Osteoblast (primary cell): ENCODE results near the gene ARHGEF28. TPM values are rescaled to one million over a fixed set of nuclear protein-coding genes. Genes with fewer than 3 reads are reported as not detected.
A peak's percentile ranks its signal among the peaks of the same experiment; 100 is the strongest.

ENCODE experiments used
- DNase-seq: peaks from one replicate; pipeline ENCODE4 v3.0.0; 2011; ENCODE audit warnings: low spot score, mixed read lengths; ENCODE audit not compliant: insufficient read length; ENCODE audit errors: missing footprints
- H2AFZ ChIP-seq: 2 replicates; pipeline ENCODE4 v1.6.0; 2011; ENCODE audit warnings: mild to moderate bottlenecking, low read length
- H3K27ac ChIP-seq: 2 replicates; pipeline ENCODE4 v1.5.1; 2011; ENCODE audit warnings: mild to moderate bottlenecking, low read depth, low read length, moderate library complexity
- H3K27me3 ChIP-seq: 2 replicates; pipeline ENCODE4 v1.6.0; 2012; ENCODE audit warnings: mild to moderate bottlenecking, control low read depth, inconsistent platforms, low read length, moderate library complexity; ENCODE audit not compliant: insufficient read depth
- H3K36me3 ChIP-seq: 2 replicates; pipeline ENCODE4 v1.5.1; 2011; ENCODE audit warnings: mild to moderate bottlenecking, low read length, control low read depth, moderate library complexity; ENCODE audit not compliant: insufficient read depth
- H3K4me1 ChIP-seq: 2 replicates; pipeline ENCODE4 v1.5.1; 2011; ENCODE audit warnings: mild to moderate bottlenecking, low read length, control low read depth, moderate library complexity; ENCODE audit not compliant: insufficient read depth
- H3K4me2 ChIP-seq: 2 replicates; pipeline ENCODE4 v1.6.0; 2011; ENCODE audit warnings: mild to moderate bottlenecking, low read length; ENCODE audit not compliant: insufficient read depth
- H3K4me3 ChIP-seq: fragments of 200-600 bp; sonication (generic); 3 replicates; pipeline ENCODE4 v1.5.1; 2012; ENCODE audit warnings: mild to moderate bottlenecking, low read length, inconsistent platforms; ENCODE audit not compliant: insufficient read depth
- H3K79me2 ChIP-seq: 2 replicates; pipeline ENCODE4 v1.6.0; 2012; ENCODE audit warnings: mild to moderate bottlenecking, low read length, control low read depth, inconsistent platforms; ENCODE audit not compliant: insufficient read depth
- H3K9me3 ChIP-seq: 2 replicates; pipeline ENCODE4 v1.5.1; 2011; ENCODE audit warnings: low read depth, low read length, control low read depth
- H4K20me1 ChIP-seq: 2 replicates; pipeline ENCODE4 v1.6.0; 2012; ENCODE audit warnings: mild to moderate bottlenecking, low read length, control low read depth; ENCODE audit not compliant: insufficient read depth
- CTCF ChIP-seq: IDR thresholded peaks from 2 replicates; pipeline ENCODE4 v1.5.1; 2011; ENCODE audit warnings: mild to moderate bottlenecking, low read depth, low read length, moderate library complexity; ENCODE audit errors: extremely low read depth
- total RNA-seq: library from RNA; depleted of rRNA; stranded (reverse); fragments of >200 nt; gene quantifications from 2 replicates; pipeline ENCODE4 v1.2.3, GENCODE V29; 2012

The ARHGEF28 gene
- total RNA-seq, 1 donor: 64.4 TPM

GRCh38 chr5:73805449-73805848 is 179.5 kb downstream of the ARHGEF28 start:
- Histone ChIP-seq H3K27me3 (no peaks in the 10 kb centered on the region), H3K4me1 (peaks cover 18% of the 10 kb centered on the region), H3K4me3 (no peak overlapping the region), H3K79me2 (no peaks in the 10 kb centered on the region), H4K20me1 (no peaks in the 10 kb centered on the region), H2AFZ (no peak overlapping the region), H3K9me3 (no peaks in the 10 kb centered on the region), H3K27ac (no peak overlapping the region), H3K36me3 (no peaks in the 10 kb centered on the region), H3K4me2 (no peak overlapping the region)
- no peak for TF ChIP-seq CTCF
- DNase-seq: no peak

GRCh38 chr5:73808911-73809310 is 182.9 kb downstream of the ARHGEF28 start:
- Histone ChIP-seq H3K4me2 (no peak overlapping the region), H4K20me1 (no peaks in the 10 kb centered on the region), H3K4me3 (no peak overlapping the region), H3K27ac (no peak overlapping the region), H3K36me3 (no peaks in the 10 kb centered on the region), H3K9me3 (no peaks in the 10 kb centered on the region), H3K4me1 (peaks cover 13% of the 10 kb centered on the region), H3K79me2 (no peaks in the 10 kb centered on the region), H3K27me3 (no peaks in the 10 kb centered on the region), H2AFZ (no peak overlapping the region)
- no peak for DNase-seq
- no peak for TF ChIP-seq CTCF

GRCh38 chr5:73810429-73810828 is 184.4 kb downstream of the ARHGEF28 start:
- H3K27me3 ChIP-seq: no peaks in the 10 kb centered on the region
- TF ChIP-seq CTCF: no peak
- H3K79me2 ChIP-seq: peaks cover 6% of the 10 kb centered on the region
- no peak overlapping the region for H3K4me2 ChIP-seq
- H3K9me3 ChIP-seq: no peaks in the 10 kb centered on the region
- H4K20me1 ChIP-seq: no peaks in the 10 kb centered on the region
- H3K27ac ChIP-seq: no peak overlapping the region
- no peak for DNase-seq
- no peaks in the 10 kb centered on the region for H3K36me3 ChIP-seq
- H2AFZ ChIP-seq: no peak overlapping the region
- H3K4me1 ChIP-seq: peaks cover 17% of the 10 kb centered on the region
- no peak overlapping the region for H3K4me3 ChIP-seq

GRCh38 chr5:73812457-73812856 is 186.5 kb downstream of the ARHGEF28 start:
- no peak for DNase-seq
- Histone ChIP-seq H3K27me3 (no peaks in the 10 kb centered on the region), H4K20me1 (no peaks in the 10 kb centered on the region), H3K4me1 (peaks cover 35% of the 10 kb centered on the region), H3K4me2 (peak overlapping the region; percentile 12), H3K79me2 (peaks cover 6% of the 10 kb centered on the region), H2AFZ (peak overlapping the region; percentile 28), H3K4me3 (no peak overlapping the region), H3K36me3 (no peaks in the 10 kb centered on the region), H3K9me3 (no peaks in the 10 kb centered on the region), H3K27ac (no peak overlapping the region)
- no peak for TF ChIP-seq CTCF
